ENCODE data around the gene PRKN.

DNA sequence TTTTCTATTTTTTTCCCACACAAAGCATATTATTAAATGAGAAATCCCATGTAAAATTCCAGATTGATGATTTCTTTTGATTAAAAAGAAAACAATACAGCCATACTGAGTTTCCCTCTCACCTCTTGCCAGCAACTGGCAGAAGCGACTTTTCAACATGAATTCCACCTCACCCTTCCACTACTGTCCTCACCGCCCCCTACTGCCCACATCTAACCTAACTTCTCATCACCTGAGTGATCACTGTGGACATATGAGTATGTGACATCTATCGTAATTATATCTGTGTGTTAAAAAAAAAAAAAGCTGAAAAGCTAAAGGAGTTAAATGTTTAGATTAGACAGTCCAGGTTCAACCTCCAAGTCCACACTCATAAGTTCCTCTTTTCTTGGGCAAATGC, 528.6 kb downstream of the PRKN start:
- TF ChIP-seq, protein P1, sequence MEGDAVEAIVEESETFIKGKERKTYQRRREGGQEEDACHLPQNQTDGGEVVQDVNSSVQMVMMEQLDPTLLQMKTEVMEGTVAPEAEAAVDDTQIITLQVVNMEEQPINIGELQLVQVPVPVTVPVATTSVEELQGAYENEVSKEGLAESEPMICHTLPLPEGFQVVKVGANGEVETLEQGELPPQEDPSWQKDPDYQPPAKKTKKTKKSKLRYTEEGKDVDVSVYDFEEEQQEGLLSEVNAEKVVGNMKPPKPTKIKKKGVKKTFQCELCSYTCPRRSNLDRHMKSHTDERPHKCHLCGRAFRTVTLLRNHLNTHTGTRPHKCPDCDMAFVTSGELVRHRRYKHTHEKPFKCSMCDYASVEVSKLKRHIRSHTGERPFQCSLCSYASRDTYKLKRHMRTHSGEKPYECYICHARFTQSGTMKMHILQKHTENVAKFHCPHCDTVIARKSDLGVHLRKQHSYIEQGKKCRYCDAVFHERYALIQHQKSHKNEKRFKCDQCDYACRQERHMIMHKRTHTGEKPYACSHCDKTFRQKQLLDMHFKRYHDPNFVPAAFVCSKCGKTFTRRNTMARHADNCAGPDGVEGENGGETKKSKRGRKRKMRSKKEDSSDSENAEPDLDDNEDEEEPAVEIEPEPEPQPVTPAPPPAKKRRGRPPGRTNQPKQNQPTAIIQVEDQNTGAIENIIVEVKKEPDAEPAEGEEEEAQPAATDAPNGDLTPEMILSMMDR (IDR thresholded peaks at IDR 0.05; ENCODE audit: borderline replicate concordance, extremely low read depth, low read length, poor library complexity, severe bottlenecking), result no peak
- no peak for TF ChIP-seq EZH2 (IDR thresholded peaks at IDR 0.05; ENCODE audit: borderline replicate concordance, low read depth, low read length, severe bottlenecking)

All from DND-41 (cell line).